ENCODE data around the gene RIOK2. TPM values are rescaled to one million over a fixed set of nuclear protein-coding genes. Genes with fewer than 3 reads are reported as not detected.

RIOK2 gene
- total RNA-seq, 1 experiment from 2014 or later: 34.1 TPM

DNA sequence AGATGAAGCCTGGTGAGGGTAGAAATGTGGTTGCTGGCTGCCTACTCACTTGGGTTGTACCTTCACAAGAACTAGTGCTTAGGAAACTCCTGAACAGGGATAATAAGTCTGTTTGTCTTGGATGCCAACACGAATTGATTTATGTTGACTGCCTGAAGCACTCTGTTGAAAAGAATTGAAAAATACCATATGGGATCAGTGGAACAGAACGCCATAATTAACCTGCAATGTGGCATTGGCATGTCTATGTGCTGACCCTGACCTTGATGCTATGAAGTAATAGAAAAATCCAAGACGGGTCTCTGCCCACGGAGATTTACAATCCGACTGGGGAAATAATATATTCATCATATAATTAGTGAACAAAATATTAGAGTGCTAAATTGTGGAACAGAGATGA, 51.1 kb downstream of the RIOK2 start:
- Histone ChIP-seq H3K27ac (no peak overlapping the region), H3K36me3 (no peaks in the 10 kb centered on the region), H3K4me1 (replicated peaks) (no peaks in the 10 kb centered on the region), H3K9me3 (replicated peaks) (no peaks in the 10 kb centered on the region; the same call in 1 of the 2 replicates), H3K4me3 (no peak overlapping the region), H3K27me3 (replicated peaks) (peaks cover 12% of the 10 kb centered on the region)
- DNase-seq (ENCODE audit: low read depth in 1 of 2, low spot score in 2 of 2): no peak

DNA sequence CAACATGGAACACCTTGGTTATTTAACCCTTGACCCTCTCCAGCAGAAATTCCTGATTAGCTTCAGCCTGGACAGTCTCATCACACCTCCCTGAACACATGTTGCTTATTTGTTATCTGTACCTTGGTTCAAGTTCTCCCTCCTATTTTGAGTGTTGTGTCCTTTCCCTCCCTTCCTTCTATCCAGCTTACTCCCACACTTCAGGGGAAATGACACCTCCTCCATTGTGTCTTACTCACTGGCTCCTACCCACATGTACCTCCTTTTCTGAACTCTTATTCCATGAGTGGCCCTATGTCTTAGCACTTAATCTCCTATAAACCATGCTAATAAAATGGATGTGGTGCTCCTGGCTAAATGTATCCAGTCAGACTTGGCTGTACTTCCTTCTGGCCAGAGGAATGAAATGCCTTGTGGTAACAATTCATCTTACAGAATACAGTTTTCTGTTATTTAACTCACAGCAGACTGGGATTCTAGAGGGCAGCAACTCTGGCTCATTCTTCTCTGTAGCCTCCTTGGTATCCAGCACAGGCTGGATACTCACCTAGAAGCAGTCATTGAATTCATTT, 51.8 kb downstream of the RIOK2 start:
- Histone ChIP-seq H3K4me1 (replicated peaks) (no peaks in the 10 kb centered on the region), H3K27me3 (replicated peaks) (peaks cover 12% of the 10 kb centered on the region), H3K9me3 (replicated peaks) (no peaks in the 10 kb centered on the region; the same call in 1 of the 2 replicates)

DNA sequence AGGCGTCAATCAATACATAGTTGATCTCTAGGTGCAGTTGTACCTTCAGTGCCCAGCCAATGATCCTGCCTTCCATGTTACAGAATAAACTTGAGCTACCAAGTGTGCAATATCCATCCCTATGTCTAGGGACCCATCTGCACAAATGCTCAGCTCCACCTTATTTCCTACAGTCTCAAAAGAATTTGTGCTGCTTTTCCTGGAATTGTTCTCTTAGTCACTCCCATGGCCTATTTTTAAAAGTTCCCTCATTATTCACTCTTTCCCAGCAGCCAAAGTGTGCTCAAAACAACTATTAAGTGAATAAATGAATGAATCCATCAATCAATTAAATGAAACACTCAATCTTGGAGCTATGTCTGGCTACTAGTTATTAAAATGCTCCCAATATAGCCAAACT, 55.3 kb downstream of the RIOK2 start:
- no peak for DNase-seq (ENCODE audit: low read depth in 1 of 2, low spot score in 2 of 2)
- Histone ChIP-seq H3K4me3 (no peak overlapping the region), H3K27ac (no peak overlapping the region), H3K4me1 (replicated peaks) (no peaks in the 10 kb centered on the region), H3K27me3 (replicated peaks) (peaks cover 7% of the 10 kb centered on the region), H3K36me3 (no peaks in the 10 kb centered on the region), H3K9me3 (replicated peaks) (no peaks in the 10 kb centered on the region; the same call in 1 of the 2 replicates)

More for the DNA sequence above, 51.8 kb downstream of the RIOK2 start:
- H3K36me3 ChIP-seq: no peaks in the 10 kb centered on the region
- DNase-seq (ENCODE audit: low read depth in 1 of 2, low spot score in 2 of 2): no peak
- H3K4me3 ChIP-seq: no peak overlapping the region
- no peak overlapping the region for H3K27ac ChIP-seq

DNA sequence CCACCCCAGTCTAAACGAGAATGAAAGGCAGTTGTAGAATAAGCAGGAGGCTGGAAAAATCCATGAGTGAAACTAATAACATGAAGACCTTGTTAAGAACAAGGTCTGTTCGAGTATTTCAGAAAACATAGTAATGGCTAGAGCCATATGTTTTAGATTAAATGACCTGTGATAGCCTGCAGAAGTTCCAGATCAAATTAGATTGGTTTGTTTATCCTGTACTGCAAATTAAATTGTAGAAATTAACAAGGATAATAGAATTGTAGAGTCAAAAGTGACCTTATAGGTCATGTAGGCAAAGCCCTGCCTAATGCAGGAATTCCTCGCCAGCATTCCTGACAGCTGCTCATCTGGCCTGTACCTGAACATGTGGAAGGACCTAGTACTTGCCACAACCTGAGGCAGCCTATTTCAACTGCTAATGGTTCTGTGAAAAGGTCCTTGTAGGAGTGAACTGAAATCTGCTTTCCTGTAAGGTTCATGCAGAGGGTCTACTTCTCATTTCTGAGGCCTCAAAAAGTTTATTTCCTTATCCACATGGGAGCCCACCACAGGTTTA, 57.8 kb downstream of the RIOK2 start:
- Histone ChIP-seq H3K4me1 (replicated peaks) (no peaks in the 10 kb centered on the region), H3K27ac (no peak overlapping the region), H3K36me3 (no peaks in the 10 kb centered on the region), H3K27me3 (replicated peaks) (peaks cover 7% of the 10 kb centered on the region), H3K4me3 (no peak overlapping the region), H3K9me3 (replicated peaks) (no peaks in the 10 kb centered on the region; the same call in 1 of the 2 replicates)
- DNase-seq (ENCODE audit: low read depth in 1 of 2, low spot score in 2 of 2): no peak

DNA sequence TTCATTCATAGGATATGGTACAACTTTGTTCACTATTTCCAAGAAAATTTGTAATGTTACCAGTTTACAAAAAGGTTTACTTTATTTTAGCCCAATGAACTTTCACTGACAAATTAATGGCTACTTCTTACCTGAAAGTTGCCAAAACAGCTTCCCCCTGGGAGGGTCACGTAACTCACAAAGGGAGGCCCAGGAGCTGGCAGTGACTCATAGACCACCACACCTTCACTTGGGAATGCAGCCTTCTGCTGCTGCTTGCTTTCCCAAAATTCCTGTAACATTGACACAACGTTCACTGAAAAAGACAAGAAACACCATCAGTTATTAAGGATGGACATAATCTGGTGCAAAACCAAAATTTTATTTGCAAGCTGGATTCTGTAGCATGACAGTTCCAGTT, 58.7 kb downstream of the RIOK2 start:
- Histone ChIP-seq H3K4me3 (no peak overlapping the region), H3K36me3 (no peaks in the 10 kb centered on the region), H3K4me1 (replicated peaks) (no peaks in the 10 kb centered on the region), H3K27ac (no peak overlapping the region), H3K27me3 (replicated peaks) (peaks cover 3% of the 10 kb centered on the region), H3K9me3 (replicated peaks) (no peaks in the 10 kb centered on the region; the same call in 1 of the 2 replicates)
- no peak for DNase-seq (ENCODE audit: low read depth in 1 of 2, low spot score in 2 of 2)

DNA sequence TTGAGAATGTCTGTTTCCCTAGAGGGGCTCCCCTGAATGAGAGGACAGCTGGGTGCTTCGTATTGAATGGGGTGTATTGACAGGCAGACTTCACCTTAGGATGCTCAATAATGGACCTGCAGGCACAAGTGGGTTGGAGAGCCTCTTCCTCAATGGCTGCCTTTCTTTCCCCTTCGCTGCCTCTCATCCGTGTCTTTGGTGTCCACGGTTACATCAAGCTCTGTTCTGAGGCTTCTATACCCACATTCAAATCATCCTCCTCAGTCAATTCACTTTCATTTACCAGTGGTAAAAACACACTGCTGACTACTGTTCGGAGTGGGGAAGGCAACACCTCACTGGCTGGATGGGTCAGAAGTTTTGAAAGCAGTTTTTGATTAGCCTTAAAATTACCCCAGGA, 61.2 kb downstream of the RIOK2 start:
- no peak for DNase-seq (ENCODE audit: low read depth in 1 of 2, low spot score in 2 of 2)
- peaks cover under 1% of the 10 kb centered on the region; the same call in 1 of the 2 replicates for H3K27me3 ChIP-seq (replicated peaks)
- H3K9me3 ChIP-seq (replicated peaks): no peaks in the 10 kb centered on the region
- no peak overlapping the region for H3K4me3 ChIP-seq
- no peak overlapping the region for H3K27ac ChIP-seq
- H3K4me1 ChIP-seq (replicated peaks): no peaks in the 10 kb centered on the region
- no peaks in the 10 kb centered on the region for H3K36me3 ChIP-seq

DNA sequence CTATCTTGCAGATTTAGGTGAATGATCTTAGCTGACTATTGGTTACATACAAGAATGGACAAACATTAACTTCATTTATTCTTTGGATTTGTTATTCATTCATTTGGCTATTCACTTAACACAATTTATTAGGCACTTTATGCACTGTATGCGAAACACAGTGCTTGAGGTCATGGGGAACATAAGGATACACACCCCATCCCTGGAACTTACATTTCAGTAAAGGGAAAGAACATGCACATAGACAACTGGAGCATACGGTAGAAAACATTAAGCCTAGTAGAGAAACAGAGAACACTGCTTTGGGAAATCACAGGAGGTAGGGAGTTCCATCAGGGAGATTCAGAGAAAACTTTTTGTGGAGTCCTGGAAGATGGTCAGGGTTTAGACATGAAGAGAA, 62.9 kb downstream of the RIOK2 start:
- no peak overlapping the region for H3K27ac ChIP-seq
- H3K4me1 ChIP-seq (replicated peaks): no peaks in the 10 kb centered on the region
- H3K27me3 ChIP-seq (replicated peaks): no peaks in the 10 kb centered on the region; the same call in 1 of the 2 replicates
- no peaks in the 10 kb centered on the region for H3K9me3 ChIP-seq (replicated peaks)
- no peak overlapping the region for H3K4me3 ChIP-seq
- H3K36me3 ChIP-seq: no peaks in the 10 kb centered on the region
- no peak for DNase-seq (ENCODE audit: low read depth in 1 of 2, low spot score in 2 of 2)

DNA sequence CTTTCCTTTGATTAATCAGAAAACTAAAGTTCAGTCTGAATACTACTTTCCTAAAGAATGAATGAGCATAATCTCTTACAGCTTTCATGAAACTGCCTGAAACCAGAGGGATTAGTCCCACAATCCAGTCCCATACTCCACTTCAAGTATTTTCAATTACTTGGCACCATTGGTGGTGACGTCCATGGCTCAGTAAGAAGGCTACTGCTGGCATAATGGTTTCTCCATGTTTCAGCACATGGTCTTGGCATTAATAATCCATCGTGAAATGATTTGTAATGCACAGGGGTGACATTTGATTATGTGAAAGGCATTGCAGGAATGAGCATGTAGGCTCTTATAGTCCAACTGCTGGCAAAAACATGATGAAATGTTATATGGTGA, 64.0 kb downstream of the RIOK2 start:
- H3K36me3 ChIP-seq: no peaks in the 10 kb centered on the region
- no peaks in the 10 kb centered on the region for H3K4me1 ChIP-seq (replicated peaks)
- no peak overlapping the region for H3K27ac ChIP-seq
- H3K9me3 ChIP-seq (replicated peaks): no peaks in the 10 kb centered on the region
- no peak overlapping the region for H3K4me3 ChIP-seq
- no peak for DNase-seq (ENCODE audit: low read depth in 1 of 2, low spot score in 2 of 2)
- no peaks in the 10 kb centered on the region; the same call in none of the 2 replicates for H3K27me3 ChIP-seq (replicated peaks)

DNA sequence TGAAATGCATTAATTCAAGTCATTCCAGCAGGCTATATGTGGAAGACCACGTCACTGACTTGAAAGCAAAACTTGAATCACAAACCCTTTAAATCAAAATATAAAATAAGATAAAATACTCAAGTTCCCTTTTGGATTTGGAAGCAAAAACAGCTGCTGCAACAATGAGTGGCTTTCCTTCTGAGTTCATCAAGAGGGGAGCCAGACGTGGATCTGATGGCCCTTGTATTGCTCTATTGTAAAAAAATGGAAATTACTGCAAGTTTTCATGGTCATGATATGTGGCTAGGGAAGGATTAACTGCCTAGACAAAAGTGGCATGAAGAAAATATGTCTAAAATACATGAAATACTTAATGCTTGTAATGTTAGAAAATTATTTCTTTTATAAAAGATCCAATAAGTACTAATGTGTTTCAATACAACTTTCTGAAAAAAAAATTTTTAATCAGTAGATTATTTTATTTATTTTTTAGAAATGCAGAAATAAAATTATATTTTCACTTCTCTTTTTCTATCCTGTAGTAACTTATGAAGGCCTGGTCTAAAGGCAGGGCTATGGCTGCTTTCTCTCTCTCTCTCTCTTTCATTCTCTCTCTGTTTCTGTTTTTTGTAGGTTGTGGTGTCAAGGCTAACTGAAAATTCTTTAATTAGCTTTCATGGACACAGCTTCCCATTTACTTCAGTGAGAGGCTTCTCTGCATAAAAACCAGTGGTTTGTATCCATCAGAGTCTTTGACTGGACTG, 64.6 kb downstream of the RIOK2 start:
- Histone ChIP-seq H3K4me3 (no peak overlapping the region), H3K4me1 (replicated peaks) (no peaks in the 10 kb centered on the region), H3K27me3 (replicated peaks) (no peaks in the 10 kb centered on the region; the same call in none of the 2 replicates), H3K36me3 (no peaks in the 10 kb centered on the region), H3K9me3 (replicated peaks) (no peaks in the 10 kb centered on the region), H3K27ac (no peak overlapping the region)
- no peak for DNase-seq (ENCODE audit: low read depth in 1 of 2, low spot score in 2 of 2)

DNA sequence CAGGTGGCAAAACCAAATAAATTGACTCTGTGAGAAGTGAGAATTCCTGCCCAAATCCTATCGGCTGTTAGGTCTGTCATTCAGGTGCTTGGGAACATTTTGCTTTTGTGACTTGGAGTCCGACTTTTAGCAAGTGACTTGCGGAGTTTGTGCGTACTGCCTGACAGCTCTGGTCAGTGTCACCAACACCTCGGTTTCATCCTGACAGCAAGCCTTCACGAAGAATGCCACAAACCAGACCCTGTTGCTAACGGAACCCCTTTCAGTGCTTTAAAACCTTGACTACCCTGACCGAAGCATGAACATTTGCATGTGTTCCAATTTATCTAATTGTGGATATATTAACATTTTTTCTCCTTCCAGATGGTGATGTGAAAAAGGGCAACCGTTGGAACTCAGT, 67.1 kb downstream of the RIOK2 start:
- no peaks in the 10 kb centered on the region for H3K36me3 ChIP-seq
- no peak for DNase-seq (ENCODE audit: low read depth in 1 of 2, low spot score in 2 of 2)
- no peaks in the 10 kb centered on the region for H3K4me1 ChIP-seq (replicated peaks)
- no peak overlapping the region for H3K4me3 ChIP-seq
- no peaks in the 10 kb centered on the region for H3K9me3 ChIP-seq (replicated peaks)
- peaks cover 2% of the 10 kb centered on the region for H3K27me3 ChIP-seq (replicated peaks)
- no peak overlapping the region for H3K27ac ChIP-seq

DNA sequence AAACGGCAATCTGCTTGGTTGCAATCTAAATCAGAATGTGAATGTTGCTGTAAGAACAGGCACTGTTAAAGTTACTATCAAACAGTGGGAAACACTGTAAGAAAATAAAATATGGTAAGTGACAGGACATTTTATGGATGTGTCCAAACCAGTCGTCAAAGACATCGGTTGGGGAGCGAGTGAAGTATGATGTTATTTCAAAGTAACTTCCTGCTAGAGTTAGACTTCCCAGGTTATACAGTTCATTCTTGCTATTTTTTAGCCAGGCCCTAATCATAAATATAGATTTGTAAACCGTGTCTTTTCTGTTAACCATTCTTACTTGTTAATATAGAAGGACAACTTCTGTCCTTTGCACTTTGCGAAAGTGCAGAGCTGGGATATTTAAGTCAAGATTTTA, 70.8 kb downstream of the RIOK2 start:
- no peak overlapping the region for H3K4me3 ChIP-seq
- no peak overlapping the region for H3K27ac ChIP-seq
- H3K4me1 ChIP-seq (replicated peaks): no peaks in the 10 kb centered on the region
- H3K9me3 ChIP-seq (replicated peaks): no peaks in the 10 kb centered on the region
- no peak for DNase-seq (ENCODE audit: low read depth in 1 of 2, low spot score in 2 of 2)
- no peaks in the 10 kb centered on the region for H3K36me3 ChIP-seq
- peaks cover 2% of the 10 kb centered on the region; the same call in 1 of the 2 replicates for H3K27me3 ChIP-seq (replicated peaks)

DNA sequence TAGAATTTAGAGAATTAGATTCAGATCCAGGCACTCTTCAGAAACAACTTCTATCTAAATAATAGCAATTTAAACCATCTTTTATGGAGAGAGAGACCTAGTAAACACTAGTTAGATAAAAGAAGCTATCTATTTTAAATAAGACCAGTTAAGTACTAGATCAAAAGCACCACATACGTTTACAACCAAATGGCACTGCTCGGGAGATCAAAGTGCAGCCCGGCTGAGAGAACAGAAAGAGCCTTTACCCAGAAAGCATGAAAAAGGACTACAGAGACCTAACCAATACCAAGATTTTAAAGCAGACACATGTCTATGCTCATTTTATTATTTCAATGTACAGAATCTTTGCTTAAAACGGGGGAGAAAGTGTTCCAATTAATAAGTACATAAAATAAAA, 71.4 kb downstream of the RIOK2 start:
- Histone ChIP-seq H3K36me3 (no peaks in the 10 kb centered on the region), H3K27ac (no peak overlapping the region), H3K27me3 (replicated peaks) (peaks cover 7% of the 10 kb centered on the region; the same call in 1 of the 2 replicates), H3K4me3 (no peak overlapping the region), H3K9me3 (replicated peaks) (no peaks in the 10 kb centered on the region), H3K4me1 (replicated peaks) (no peaks in the 10 kb centered on the region)
- DNase-seq (ENCODE audit: low read depth in 1 of 2, low spot score in 2 of 2): no peak

DNA sequence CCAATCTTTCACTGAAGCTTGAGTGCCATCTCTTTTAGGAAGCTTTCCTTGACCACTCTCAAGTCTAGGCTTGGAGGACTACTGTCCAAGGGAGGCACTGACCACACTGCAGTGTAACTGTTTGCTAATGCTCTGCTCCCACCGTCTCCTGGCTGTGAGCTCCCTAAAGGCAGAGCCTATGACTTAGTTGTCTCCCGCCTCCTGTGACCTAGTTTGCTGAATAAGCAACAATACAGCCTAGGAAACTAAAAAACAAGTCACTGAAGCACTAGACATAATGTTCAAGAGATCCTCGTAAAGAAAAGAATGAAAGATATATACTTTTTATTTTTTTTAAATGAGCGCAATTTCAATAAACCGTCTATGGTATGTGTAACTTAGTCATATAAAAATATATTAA, 72.0 kb downstream of the RIOK2 start:
- H3K27ac ChIP-seq: no peak overlapping the region
- peaks cover 7% of the 10 kb centered on the region; the same call in 1 of the 2 replicates for H3K27me3 ChIP-seq (replicated peaks)
- DNase-seq (ENCODE audit: low read depth in 1 of 2, low spot score in 2 of 2): no peak
- H3K4me1 ChIP-seq (replicated peaks): no peaks in the 10 kb centered on the region
- no peaks in the 10 kb centered on the region for H3K36me3 ChIP-seq
- H3K4me3 ChIP-seq: no peak overlapping the region
- H3K9me3 ChIP-seq (replicated peaks): no peaks in the 10 kb centered on the region
